A673 (cell line): Measurements from ENCODE around the gene ANKZF1. TPM values are rescaled to one million over a fixed set of nuclear protein-coding genes. Genes with fewer than 3 reads are reported as not detected.

Source experiments
- BruUV-seq: library from RNA; stranded (reverse); fragments of 400-500 nt; replicated peaks from 2 replicates; lab custom pipeline; 2021; lab: Mats Ljungman, UMichigan
- CTCF ChIA-PET: fragments of 300-600 bp; sonication (Branson Sonifier 250); formaldehyde crosslinking; loops from one replicate; lab custom pipeline; 2022; ENCODE audit warnings: antibody characterized with exemption; lab: Charles Lee
- POLR2A ChIA-PET: fragments of 300-600 bp; sonication (Branson Sonifier 250); formaldehyde crosslinking; loops from one replicate; lab custom pipeline; 2022; ENCODE audit warnings: antibody characterized with exemption; ENCODE audit not compliant: low non-redundant PET; lab: Charles Lee
- DNase-seq: peaks from one replicate; pipeline ENCODE4 v3.0.0-alpha.2; 2015; ENCODE audit warnings: low spot score
- H3K27ac ChIP-seq: fragments of 200-600 bp; sonication (generic); 2 replicates; pipeline ENCODE4 v1.5.1; 2016; ENCODE audit warnings: mixed run types, low read depth, mild to moderate bottlenecking, mixed read lengths, antibody characterized with exemption, low read length; ENCODE audit not compliant: poor library complexity, severe bottlenecking
- H3K27me3 ChIP-seq: fragments of 200-600 bp; sonication (generic); replicated peaks from 2 replicates; pipeline ENCODE4 v1.6.1; 2017; ENCODE audit warnings: mixed run types, low read depth, mild to moderate bottlenecking, mixed read lengths, antibody characterized with exemption, low read length; ENCODE audit not compliant: insufficient read depth, poor library complexity
- H3K36me3 ChIP-seq: fragments of 200-600 bp; sonication (generic); 2 replicates; pipeline ENCODE4 v1.6.1; 2016; ENCODE audit warnings: mixed run types, mild to moderate bottlenecking, mixed read lengths, antibody characterized with exemption, low read length; ENCODE audit not compliant: insufficient read depth, poor library complexity, severe bottlenecking
- H3K4me1 ChIP-seq: fragments of 200-600 bp; sonication (generic); 2 replicates; pipeline ENCODE4 v1.6.1; 2017; ENCODE audit warnings: mixed run types, mild to moderate bottlenecking, mixed read lengths, antibody characterized with exemption, low read length; ENCODE audit not compliant: insufficient read depth, poor library complexity, severe bottlenecking
- H3K4me3 ChIP-seq: fragments of 200-600 bp; sonication (generic); 2 replicates; pipeline ENCODE4 v1.5.1; 2016; ENCODE audit warnings: low read depth, mixed run types, mild to moderate bottlenecking, mixed read lengths, low read length; ENCODE audit not compliant: poor library complexity, severe bottlenecking
- H3K9me3 ChIP-seq: fragments of 200-600 bp; sonication (generic); 2 replicates; pipeline ENCODE4 v1.6.1; 2016; ENCODE audit warnings: mixed run types, low read depth, mild to moderate bottlenecking, mixed read lengths, antibody characterized with exemption, low read length; ENCODE audit not compliant: poor library complexity, severe bottlenecking
- CTCF ChIP-seq: fragments of 300-800, 200-600 bp; sonication (generic); conservative IDR thresholded peaks from 2 replicates; pipeline ENCODE4 v1.5.1; 2017; ENCODE audit warnings: low read depth, mild to moderate bottlenecking, antibody characterized with exemption, low read length, moderate library complexity, mixed read lengths
- EZH2 ChIP-seq: fragments of 200-600 bp; sonication (generic); IDR thresholded peaks from 2 replicates; pipeline ENCODE4 v1.6.1; 2017; ENCODE audit warnings: borderline replicate concordance, low read depth, mild to moderate bottlenecking, mixed read lengths, antibody characterized with exemption, low read length; ENCODE audit not compliant: poor library complexity, severe bottlenecking
- intact Hi-C: fragments of 100-400 bp; cut with micrococcal nuclease; formaldehyde crosslinking; loops from one replicate; pipeline ENCODE4 v1.10.0; 2022; ENCODE audit not compliant: unreplicated experiment
- total RNA-seq: library from RNA; stranded (reverse); gene quantifications from 2 replicates; pipeline ENCODE4 v1.2.3, GENCODE V29; 2021

Gene ANKZF1
- total RNA-seq, 1 experiment from 2014 or later = 30.6 TPM

- no peak for TF ChIP-seq CTCF
- no peak for TF ChIP-seq EZH2
- Histone ChIP-seq H3K4me3 (no peak overlapping the region), H3K36me3 (peaks cover 4% of the 10 kb centered on the region), H3K27ac (no peak overlapping the region), H3K9me3 (no peaks in the 10 kb centered on the region), H3K4me1 (peaks cover 5% of the 10 kb centered on the region), H3K27me3 (no peaks in the 10 kb centered on the region)
- BruUV-seq = TSS peak; percentile 16
- CTCF ChIA-PET = no interaction called here
- DNase-seq = no peak
- intact Hi-C loops = no loop called here
- POLR2A ChIA-PET = no interaction called here
These were observed 13.7 kb downstream of the ANKZF1 start for GRCh38 chr2:219243291-219243761.

- intact Hi-C loops = no loop called here
- DNase-seq = no peak
- H3K4me3 ChIP-seq = peak overlapping the region; percentile 85
- H3K27me3 ChIP-seq = no peaks in the 10 kb centered on the region
- CTCF ChIA-PET = interaction anchor here (1.3 kb wide), 1 partner anchor 50 kb away, joined by 4 read pairs; no protein-coding TSS in a partner anchor
- TF ChIP-seq CTCF (no peak), EZH2 (no peak)
- peaks cover 4% of the 10 kb centered on the region for H3K36me3 ChIP-seq
- peak overlapping the region; percentile 85 for H3K27ac ChIP-seq
- H3K4me1 ChIP-seq = peaks cover 17% of the 10 kb centered on the region
- TSS peak; percentile 66 for BruUV-seq
- no peaks in the 10 kb centered on the region for H3K9me3 ChIP-seq
- POLR2A ChIA-PET = no interaction called here
These were observed 15.2 kb downstream of the ANKZF1 start for GRCh38 chr2:219244789-219245147.

GRCh38 chr2:219245148-219245898, 15.7 kb downstream of the ANKZF1 start, which contains the start of the genes GLB1L and STK16:
Gene GLB1L (minus strand): TSS chr2:219245444. CDS start chr2:219243573, 1,871 bp downstream.
Gene STK16 (plus strand): TSS chr2:219245479. CDS start chr2:219246000, 521 bp downstream.
- H3K27ac ChIP-seq = peak within 1 kb of the TSS; percentile 85
- POLR2A ChIA-PET = no interaction called here

More at GRCh38 chr2:219245148-219245898, 15.7 kb downstream of the ANKZF1 start, which contains the start of the genes GLB1L and STK16:
- intact Hi-C loops = no loop called here
- H3K4me1 ChIP-seq = peaks cover 22% of the 10 kb centered on the region
- H3K4me3 ChIP-seq = peak within 1 kb of the TSS; percentile 85
- CTCF ChIA-PET = interaction anchor here (1.3 kb wide), 1 partner anchor 50 kb away, joined by 4 read pairs; no protein-coding TSS in a partner anchor
- H3K36me3 ChIP-seq = peaks cover 6% of the 10 kb centered on the region
- no peaks in the 10 kb centered on the region for H3K27me3 ChIP-seq
- no TSS peak for BruUV-seq
- TF ChIP-seq EZH2 = no peak
- TF ChIP-seq CTCF = no peak
- peak; percentile 88 for DNase-seq
- no peaks in the 10 kb centered on the region for H3K9me3 ChIP-seq
